CD4-positive, alpha-beta T cell treated with Interleukin-12 subunit alpha and Interleukin-12 subunit beta, for 1 hour (primary cell): ENCODE measurements around the gene MRPS7.
A peak's percentile ranks its signal among the peaks of the same experiment; 100 is the strongest.
"Not testable (repeated sequence)": the region's sequence is repeated elsewhere in the genome, so short reads cannot be mapped to it uniquely, and the experiment has no call there.

ENCODE experiments used
- DNase-seq: peaks from one replicate; pipeline ENCODE4 v3.0.0-alpha.2; 2020

Gene MRPS7

DNA sequence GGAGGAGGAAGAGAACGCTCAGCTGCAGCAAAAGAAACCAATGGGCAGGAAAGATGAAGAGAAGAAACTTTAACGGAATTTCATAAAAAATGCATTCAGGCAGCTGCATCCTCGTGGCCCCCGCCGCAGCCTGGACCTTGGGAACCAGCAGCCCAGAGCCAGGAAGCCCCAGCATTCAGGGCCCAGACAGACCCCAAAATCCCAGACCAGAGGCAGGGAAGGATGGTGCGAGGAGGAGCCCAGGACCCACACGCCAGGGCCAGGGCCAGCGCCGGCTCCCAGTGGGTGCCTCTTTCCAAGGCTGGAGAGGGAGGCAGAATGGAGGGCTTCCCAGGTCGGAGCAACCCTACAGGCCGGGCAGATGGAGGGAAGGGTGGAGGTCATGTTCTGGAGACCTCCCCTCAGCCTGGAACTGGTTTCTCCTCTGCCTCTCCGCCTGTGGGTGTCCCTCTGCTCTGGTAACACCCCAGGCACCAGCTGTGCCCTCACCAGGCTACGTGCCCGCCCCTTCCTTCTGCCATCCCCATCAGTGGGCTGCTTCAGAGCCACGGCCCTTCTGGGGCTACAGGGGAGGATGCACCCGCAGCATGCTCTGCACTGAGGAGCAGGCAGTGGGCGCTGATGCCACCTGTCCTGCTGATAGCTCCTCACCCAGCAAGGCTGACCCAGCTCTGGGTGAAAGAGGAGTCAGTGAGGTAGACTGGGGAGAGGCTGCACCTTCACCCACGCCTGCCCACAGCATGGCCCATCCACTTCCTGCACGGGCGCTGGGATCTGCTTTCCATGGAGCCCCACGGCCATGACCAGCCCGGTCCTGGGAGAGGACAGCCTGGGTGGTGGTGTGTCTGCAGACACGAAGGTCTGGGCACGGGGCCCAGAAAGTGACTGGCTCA is 10.5 kb downstream of the MRPS7 start:
- DNase-seq: no peak

DNA sequence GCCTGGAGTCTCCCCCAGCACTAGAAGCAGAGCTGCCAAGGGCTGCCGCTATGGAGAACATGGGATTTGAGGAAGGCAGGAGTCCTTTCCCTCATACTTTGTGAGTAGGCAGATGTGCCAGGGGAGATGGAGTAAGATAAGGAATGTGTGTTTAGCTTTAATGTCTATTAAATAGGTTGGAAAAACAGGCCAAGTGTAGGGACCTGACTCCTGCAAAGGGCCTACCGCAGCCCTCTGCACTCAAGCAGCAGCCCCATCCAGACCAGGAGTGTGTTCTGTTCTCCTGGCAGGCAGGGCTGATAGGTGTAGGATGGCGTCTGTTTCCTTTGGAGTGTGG is 11.1 kb downstream of the MRPS7 start:
- DNase-seq: no peak

DNA sequence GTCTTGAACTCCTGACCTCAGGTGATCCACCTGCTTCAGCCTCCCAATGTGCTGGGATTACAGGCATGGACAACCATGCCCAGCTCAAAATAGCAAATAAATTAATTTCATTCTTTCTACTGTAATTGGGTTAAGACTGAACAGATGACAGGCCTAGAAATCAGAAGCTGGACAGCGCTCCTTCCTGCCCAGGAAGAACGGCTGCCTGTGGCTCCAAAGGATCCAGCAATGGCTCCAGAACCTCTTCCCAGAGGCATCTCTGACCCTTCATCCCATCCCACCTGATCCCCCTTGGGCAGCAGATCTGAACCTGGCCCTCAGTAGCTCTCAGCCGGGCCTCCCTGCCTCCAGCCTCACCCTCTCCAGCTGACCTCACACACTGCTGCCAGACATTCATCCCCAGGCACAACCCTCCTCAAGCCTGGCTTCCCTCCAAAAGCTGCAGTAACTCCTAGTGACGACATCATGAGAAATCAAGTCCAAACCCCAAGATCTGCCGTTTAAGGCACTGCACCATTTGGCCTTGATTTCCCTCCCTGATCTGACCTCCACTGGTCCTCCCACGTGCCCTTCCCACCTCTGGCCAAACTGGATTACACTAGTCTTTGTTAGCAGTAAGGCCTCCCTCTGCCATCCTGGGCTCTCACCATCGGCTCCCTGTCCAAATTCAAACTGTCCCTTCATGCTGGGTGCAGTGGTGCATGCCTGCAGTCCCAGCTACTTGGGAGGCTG is 12.5 kb downstream of the MRPS7 start:
- no peak for DNase-seq

DNA sequence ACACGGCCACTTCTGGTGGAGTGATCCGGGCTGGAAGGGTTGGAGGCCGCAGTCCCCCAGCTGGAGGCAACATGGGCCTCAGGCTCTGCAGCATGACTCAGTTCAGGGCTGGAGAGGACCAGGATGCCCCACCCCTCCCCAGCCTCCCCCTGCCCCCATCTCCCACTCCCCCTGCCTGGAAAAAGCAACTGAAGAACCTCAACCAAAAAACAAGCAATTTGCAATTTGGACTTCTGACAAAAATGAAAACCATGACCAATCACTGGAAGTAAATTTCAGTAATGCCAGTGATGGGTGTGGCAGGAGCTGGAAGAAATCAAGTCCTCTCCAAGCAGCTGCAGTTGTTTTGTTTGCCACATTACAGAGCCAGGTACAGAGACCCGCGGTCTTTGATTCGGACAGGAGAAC is 16.0 kb downstream of the MRPS7 start:
- no peak for DNase-seq

DNA sequence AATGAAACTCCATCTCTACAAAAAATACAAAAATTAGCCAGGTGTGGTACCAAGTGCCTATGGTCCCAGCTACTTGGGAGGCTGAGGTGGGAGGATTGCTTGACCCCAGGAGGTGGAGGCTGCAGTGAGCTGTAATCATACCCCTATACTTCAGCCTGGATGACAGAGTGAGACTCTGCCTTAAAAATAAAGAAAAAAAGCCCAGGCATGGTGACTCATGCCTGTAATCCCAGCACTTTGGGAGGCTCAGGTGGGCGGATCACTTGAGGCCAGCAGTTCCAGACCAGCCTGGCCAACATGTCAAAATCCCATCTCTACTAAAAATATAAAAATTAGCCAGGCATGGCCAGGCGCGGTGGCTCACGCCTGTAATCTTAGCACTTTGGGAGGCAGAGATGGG is 18.5 kb downstream of the MRPS7 start:
- not testable (repeated sequence) for DNase-seq

DNA sequence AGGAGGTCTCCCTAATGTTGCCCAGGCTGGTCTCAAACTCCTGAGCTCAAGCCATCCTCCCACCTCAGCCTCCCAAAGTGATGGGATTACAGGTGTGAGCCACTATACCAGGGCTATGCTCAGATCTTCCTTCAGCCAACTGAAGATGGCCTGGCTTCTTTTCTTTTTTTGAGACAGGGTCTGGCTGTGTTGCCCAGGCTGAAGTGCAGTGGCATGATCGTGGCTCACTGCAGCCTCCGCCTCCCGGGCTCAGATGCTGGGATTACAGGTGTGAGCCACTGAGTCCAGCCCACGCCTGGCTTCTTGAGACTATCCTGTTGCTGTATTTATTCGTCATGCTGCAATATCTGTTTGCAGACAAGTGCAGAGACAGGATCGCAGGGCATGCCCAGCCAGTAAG is 23.4 kb downstream of the MRPS7 start:
- DNase-seq: no peak

DNA sequence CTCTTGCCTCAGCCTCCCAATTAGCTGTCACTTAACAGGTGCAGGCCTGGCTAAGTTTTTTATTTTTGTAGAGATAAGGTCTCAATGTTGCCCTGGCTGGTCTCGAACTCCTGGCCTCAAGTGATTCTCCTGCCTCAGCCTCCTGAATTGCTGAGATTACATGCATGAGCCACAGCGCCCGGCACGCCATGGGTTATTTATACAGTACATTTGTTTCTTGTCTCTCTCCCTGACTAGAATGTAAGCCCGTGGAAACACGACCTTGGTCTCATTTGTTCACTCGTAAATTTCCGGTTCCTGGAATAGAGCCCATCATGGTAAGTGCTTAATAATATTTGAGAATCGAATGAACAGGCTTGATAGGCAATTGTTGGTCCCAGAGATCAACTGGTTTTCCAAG is 25.5 kb downstream of the MRPS7 start:
- DNase-seq: no peak

DNA sequence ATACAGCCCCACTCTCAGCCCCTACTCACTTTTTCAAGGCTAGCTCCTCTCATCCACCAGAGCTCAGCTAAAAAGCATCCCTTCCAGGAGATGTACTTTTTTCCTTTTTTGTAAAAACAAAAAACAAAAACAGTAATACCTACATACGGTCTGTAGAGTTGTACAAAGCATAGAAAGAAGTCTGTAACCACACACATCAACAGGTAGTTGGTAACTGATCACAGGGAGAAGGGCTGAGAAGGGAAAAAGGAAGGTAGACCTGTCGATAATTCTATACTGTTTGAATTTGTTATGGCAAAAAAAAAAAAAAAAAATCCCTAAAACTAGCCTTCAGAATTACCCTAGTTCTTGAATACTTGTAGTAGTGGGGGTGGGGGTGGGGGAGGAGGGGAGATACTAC is 26.7 kb downstream of the MRPS7 start:
- no peak for DNase-seq

DNA sequence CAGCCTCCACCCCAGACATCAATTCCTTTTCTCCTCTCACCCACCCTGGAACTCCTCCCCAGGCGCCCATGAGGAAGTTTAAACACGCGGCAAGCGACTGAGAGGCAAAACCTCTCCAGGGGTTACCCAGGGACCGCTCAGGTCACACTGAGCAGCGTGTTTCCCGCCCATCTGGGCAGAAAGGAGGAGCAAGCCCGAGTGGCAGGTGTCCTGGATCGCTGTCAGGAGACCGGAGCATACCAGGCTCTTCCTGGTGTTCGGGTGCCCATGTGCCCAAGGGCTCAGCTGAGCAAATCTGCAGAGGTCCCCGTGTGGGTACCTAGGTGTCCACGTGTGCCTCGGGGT is 27.1 kb downstream of the MRPS7 start:
- DNase-seq: no peak

DNA sequence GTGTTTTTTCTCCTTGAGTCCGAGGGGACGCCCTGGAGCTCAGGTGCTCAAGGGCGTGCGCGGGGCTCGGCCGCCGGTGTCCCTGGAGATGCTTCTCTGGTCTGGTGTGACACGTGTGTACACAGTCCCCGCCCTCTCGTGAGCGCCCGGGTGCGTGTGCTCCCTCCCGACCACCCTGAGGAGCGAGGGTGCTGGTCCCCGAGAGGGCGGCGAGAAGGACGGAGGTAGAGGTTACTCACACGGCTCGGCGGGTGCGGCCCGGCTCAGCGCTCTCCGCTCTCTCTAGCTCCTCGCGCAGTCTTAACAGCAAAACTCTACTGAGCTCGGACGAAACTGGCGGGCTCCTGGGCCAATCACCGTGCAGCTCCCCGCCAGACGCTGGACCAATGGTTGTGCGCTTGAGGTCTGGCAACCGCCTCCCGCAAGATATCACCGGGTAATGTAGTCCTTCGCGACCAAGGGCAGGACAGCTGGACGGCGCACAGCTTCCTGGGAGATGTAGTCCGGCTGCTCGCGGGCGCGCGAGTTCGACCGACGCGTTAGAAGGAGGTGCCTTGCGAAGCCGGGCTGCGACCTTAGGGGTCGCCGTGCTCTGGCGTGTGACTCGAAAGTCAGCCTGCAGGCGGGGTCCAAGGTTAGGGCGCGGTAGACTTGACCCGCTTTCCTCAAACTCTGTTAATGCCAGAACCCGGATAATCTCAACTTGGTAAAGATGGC is 27.6 kb downstream of the MRPS7 start, which contains the start of gene SLC25A19:
TSS of gene SLC25A19 (minus strand) at position 319 of the 717 bp plus-strand sequence. CDS start 2,669 bp downstream, outside the sequence.
- peak; percentile 97 for DNase-seq

DNA sequence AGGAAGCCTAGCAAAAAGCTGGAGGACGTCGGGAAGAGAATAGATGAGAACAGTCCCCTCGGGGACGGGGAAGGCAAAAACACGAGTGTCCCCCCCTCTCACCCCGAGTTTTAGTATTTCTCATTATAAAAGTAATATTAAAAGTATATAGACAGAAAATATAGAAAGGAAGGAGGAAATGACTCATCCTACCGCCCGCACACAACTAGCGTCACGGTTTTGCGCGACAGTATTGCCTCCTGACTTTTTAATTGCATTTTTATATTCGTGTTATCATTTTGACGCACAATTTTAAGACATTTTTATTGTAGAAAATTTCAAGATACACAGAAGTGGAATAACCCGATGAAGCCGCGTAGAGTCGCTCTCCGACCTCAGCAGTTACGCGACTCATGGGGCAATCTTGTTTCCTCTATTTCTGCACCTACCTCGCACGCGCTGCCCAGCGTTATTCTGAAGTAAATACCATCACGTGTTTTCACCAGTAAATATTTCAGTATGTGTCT is 28.2 kb downstream of the MRPS7 start:
- DNase-seq: peak; percentile 63

DNA sequence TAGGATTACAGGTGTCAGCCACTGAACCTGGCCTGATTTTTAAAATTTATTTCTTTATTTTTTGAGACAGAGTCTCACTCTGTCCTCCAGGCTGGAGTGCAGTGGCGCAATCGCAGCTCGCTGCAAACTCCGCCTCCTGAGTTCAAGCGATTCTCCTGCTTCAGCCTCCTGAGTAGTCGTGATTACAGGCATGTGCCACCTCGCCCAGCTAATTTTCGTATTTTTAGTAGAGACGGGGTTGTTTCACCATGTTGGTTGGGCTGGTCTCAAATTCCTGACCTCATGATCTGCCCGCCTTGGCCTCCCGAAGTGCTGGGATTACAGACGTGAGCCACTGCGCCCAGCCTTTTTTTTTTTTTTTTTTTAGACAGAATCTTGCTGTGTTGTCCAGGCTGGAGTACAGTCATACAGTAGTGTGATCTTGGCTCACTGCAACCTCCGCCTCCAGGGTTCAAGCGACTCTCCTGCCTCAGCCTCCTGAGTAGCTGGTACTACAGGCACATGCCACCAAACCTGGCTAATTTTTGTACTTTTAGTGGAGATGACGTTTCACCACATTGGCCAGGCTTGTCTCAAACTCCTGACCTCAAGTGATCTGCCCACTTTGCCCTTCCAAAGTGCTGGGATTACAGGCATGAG is 31.2 kb downstream of the MRPS7 start:
- not testable (repeated sequence) for DNase-seq

DNA sequence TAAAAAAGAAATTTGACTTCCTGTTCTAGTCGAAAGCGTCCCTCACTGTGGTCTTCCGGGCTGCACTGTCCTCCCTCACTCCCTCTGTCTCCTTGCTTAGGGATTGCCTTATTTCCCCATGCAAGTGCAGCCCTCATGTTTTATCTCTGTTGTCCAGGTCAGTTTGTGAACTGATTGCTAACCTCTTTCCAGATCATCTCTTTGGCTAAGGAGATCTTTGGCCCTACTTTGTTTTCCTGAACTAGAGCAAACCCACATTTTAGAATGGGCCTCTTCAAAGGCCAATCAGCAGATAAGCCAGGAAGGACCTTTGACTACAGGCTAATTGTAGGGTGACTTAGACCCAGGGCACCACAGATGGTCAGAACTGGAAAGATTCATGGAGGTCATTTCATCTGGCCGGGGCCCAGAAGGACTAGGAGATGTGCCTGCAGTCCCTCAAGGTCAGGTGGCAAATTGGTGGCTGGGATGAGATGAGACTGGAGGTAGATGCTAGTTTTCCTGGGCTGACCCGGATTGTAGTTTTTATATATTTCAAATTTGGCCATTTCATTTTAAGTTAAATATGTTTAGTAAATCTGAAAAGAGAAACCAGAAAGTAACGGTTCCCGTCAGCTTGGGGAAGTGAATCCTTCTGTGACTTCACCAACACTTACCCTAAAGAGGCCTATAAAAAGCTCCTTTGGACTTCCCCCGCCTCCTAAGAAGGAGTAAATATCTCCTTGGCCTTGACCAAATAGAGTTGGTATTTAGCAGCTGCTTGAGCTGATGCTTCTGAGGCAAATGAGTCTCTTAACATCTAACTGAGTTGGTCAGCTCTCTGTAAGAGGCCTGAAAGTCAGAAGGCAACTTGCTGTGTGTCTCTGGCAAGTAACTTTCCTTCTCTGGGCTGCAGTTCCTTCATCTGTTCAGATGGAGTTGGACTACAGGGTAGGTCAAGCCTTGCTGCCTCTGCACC is 33.8 kb downstream of the MRPS7 start:
- DNase-seq: no peak

DNA sequence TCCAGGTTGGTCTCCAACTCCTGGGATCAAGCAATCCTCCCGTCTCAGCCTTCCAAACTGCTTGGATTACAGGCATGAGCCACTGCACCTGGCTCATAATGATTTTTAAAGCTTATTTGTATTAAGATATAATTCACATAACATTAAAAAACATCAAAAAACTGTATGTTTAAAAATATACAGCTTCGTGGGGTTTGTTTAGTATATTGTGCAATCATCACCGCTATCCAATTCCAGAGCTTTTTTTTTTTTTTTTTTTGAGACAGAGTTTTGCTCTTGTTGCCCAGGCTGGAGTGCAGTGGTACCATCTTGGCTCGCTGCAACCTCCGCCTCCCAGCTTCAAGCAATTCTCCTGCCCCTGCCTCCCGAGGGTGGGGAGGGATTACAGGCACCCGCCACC is 38.6 kb downstream of the MRPS7 start:
- no peak for DNase-seq

DNA sequence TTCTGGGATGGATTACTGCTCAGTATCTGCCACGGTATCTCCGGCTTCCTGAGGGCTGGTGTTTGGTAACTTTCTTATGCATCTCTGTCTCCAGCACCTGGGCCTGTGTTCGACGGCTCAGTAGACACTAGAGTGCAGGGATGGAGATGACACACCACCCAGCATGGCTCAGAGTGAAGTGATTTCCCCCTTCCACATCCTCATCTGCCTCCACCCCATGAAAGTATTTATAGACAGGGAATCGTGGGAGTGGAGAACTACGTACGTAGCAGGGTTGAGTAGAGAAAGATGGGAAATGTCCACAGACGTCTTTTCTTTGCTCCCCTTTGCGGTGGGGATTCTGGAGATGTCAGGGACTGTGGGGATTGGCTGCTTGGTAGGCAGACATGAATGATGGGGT is 39.4 kb downstream of the MRPS7 start:
- DNase-seq: no peak

DNA sequence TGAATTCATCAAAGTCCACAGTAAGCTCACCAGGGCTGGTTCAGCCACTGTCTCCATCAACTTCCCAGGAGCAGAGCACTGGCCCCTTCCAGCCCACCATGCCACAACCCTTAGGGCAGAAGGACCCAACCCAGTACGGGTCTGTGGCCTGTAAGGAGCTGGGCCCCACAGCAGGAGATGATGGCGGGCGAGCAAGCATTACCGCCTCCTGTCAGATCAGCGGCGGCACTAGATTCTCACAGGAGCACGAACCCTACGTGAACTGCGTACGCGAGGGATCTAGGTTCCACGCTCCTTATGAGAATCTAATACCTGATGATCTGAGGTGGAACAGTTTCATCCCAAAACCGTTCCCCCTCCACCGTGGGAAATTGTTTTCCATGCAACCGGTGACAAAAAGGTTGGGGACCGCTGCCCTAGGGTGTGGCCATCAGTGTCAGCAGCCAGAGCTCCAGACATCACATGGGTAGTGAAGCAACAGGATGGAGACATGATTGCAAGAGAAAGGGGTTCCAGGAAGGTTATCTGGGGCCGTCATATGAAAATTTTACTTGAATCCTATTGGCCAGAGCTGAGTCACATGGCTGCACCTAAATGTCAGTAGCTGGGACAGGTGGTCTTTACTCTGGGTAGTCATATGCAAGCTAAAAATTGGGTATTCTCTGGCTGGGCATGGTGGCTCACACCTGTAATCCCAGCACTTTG is 40.0 kb downstream of the MRPS7 start:
- DNase-seq: no peak

DNA sequence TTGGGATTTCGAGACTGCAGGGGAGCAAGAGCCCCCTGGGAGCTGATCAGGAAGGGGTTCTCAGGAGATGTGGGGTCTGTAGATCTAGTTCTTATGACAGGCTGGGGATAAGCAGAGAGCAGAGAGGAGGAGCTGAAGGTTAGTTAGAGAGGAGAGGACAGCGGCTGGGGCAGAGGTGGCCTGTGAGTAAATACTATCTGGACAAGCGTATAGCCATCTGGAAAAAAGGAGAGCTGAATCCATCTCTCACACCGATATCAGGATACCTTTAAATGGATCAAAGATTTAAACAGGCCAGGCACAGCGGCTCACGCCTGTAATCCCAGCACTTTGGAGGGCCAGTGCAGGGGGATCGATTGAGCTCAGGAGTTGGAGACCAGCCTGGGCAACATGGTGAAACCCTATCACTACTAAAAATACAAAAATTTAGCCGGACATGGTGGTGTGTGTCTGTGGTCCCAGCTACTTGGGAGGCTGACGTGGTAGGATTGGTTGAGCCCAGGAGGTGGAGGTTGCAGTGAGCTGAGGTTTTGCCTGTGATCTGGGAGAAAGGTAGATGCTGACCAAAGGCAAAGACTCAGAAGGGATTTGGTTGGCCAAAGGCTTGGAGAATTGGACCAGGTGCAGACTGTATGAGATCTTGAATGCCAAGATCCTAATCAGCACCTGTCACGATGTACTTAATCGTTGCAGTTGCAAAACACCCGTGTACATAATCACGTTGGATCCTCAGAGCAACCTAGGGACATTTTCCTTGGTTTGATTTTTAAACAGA is 46.5 kb downstream of the MRPS7 start:
- no peak for DNase-seq

DNA sequence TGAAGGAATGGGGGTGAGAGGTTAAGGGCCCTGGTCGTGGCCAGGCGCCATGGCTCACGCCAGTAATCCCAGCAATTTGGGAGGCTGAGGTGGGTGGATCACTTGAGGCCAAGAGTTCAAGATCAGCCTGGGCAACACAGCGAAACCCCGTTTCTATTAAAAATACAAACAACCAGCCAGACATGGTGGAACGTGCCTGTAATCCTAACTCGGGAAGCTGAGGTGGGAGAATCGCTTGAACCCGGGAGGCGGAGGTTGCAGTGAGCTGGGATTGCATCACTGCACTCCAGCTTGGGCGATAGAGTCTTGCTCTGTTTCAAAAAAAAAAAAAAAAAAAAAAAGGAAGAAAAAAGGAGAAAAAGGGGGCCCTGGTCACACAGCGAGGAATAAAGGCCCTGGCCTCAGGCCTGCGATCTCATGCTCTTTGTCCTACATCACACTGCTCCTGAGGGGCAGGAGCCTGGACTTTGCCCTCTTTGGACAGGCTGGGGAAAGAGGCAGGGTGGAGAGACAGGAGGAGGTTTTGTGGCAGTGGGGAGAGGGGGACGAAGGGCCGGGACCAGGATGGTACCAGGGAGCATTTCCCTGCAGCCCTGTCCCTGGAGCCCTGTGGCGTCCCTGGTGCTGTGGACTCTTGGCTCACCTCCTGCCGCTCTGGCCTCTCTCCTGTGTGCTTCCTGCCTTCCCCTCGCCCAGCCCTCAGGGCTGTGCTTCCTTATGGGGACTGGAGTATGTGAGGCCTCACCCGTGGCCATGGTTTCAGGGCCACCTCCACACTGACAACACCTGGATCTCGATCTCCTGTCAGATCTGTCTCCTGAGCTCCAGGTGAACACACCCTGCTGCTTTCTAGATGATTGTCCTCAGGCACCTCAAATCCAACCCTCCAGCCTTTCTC is 47.3 kb downstream of the MRPS7 start:
- no peak for DNase-seq

DNA sequence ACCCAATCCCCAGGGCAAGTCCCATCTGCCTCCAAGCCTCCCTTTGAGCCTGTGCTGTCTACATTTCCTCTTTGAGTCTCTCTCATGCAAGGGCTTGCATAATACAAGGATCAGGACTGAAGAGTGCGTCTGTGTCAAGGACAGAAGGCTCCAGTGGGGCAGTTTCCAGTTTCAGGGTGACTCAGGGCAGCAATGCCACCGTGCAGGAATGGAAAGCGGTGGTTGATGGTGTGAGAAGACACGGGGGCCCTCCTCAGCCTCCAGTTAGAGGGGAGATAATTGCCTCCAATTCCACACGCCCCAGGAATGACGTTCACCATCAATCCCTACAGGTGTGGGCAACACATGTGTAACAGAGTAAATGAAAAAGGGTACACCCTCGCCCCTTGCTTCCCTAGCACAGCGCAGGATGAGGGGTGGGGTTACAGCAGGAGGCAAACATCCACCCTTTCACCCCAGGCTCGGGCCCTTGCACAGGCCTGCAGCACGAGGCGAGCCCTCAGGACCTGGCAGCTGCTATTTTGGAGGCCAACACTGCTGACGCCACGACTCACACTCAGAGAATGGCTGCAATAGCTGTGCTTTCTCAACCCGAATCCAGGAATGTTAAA is 52.4 kb downstream of the MRPS7 start:
- peak; percentile 17 for DNase-seq
